ENCODE measurements around the gene DBNL.

Gene DBNL

DNA sequence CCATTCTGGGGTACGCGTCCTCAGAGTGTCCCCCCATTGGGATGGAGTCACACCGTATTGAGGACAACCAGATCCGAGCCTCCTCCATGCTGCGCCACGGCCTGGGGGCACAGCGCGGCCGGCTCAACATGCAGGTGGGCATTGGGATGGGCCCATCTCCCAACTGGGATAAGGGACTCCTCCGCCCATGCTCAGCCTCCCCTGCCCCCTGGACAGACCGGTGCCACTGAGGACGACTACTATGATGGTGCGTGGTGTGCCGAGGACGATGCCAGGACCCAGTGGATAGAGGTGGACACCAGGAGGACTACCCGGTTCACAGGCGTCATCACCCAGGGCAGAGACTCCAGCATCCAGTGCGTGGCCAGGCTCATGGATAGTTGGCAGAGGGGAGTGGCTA, 65.5 kb downstream of the DBNL start:
- no peak overlapping the region for H3K9ac ChIP-seq (ENCODE audit: insufficient read length)
- H3K27ac ChIP-seq = no peak overlapping the region
- TF ChIP-seq FOXP2 (optimal IDR thresholded peaks at IDR 0.05; ENCODE audit: control extremely low read depth, extremely low read length, insufficient read depth) (no peak), EZH2 (IDR thresholded peaks at IDR 0.05) (no peak), POLR2AphosphoS5 (IDR thresholded peaks at IDR 0.05; ENCODE audit: borderline replicate concordance, low read depth, low read length) (no peak)
- no peak overlapping the region for H3K4me3 ChIP-seq
- no peak for DNase-seq (ENCODE audit: low read depth, low spot score)
- H3K9me3 ChIP-seq (ENCODE audit: low read depth, low read length) = no peaks in the 10 kb centered on the region
- peaks cover 15% of the 10 kb centered on the region; the same call in 1 of the 2 replicates for H3K36me3 ChIP-seq (ENCODE audit: insufficient read depth, low read length)

DNA sequence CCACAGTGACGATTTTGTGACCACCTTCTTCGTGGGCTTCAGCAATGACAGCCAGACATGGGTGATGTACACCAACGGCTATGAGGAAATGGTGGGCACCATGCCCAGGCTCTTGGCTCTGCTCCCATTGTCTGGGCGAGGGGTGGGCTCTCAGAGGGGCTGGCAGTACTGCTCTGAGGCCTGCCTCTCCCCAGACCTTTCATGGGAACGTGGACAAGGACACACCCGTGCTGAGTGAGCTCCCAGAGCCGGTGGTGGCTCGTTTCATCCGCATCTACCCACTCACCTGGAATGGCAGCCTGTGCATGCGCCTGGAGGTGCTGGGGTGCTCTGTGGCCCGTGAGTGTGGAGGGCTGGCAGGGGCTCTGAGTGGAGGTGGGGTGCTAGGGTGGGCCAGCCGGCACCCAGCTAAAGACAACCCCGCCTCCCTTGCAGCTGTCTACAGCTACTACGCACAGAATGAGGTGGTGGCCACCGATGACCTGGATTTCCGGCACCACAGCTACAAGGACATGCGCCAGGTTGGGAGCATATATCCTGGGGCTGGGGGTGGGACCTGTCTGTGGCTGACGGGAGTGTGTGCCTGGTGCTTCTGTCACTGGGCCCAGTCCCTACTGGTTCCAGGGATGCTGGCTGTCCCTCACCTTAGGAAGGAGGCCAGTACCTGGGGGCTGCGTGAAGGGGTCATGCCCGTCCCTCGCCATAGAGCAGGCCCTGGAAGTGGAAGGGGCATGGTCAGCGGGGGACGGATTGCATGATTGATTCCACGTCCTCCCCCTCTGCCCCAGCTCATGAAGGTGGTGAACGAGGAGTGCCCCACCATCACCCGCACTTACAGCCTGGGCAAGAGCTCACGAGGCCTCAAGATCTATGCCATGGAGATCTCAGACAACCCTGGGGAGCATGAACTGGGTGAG, 66.5 kb downstream of the DBNL start:
- no peak for DNase-seq (ENCODE audit: low read depth, low spot score)
- no peak overlapping the region for H3K4me3 ChIP-seq
- no peak overlapping the region for H3K9ac ChIP-seq (ENCODE audit: insufficient read length)
- no peak overlapping the region for H3K27ac ChIP-seq
- TF ChIP-seq EZH2 (IDR thresholded peaks at IDR 0.05) = no peak
- no peak for TF ChIP-seq FOXP2 (optimal IDR thresholded peaks at IDR 0.05; ENCODE audit: control extremely low read depth, extremely low read length, insufficient read depth)
- no peak for TF ChIP-seq POLR2AphosphoS5 (IDR thresholded peaks at IDR 0.05; ENCODE audit: borderline replicate concordance, low read depth, low read length)
- peaks cover 20% of the 10 kb centered on the region; the same call in 1 of the 2 replicates for H3K36me3 ChIP-seq (ENCODE audit: insufficient read depth, low read length)
- H3K9me3 ChIP-seq (ENCODE audit: low read depth, low read length) = no peaks in the 10 kb centered on the region
